Natural killer cell (primary cell): Measurements from ENCODE around the gene NUDCD2. TPM values are rescaled to one million over a fixed set of nuclear protein-coding genes. Genes with fewer than 3 reads are reported as not detected.
A peak's percentile ranks its signal among the peaks of the same experiment; 100 is the strongest.

Experiments used
- ATAC-seq, 3 donors: fragments of 150-1000 bp in 2 of 3; fragments of 200-7000 bp in 1 of 3; cut with Tn5 transposase; 1 replicate in 1 of 3; 2 replicates in 2 of 3; pipeline ENCODE4 v1.10.0; 2021; ENCODE audit warnings: mild to moderate bottlenecking in 2 of 3, moderate library complexity in 2 of 3
- DNase-seq, 2 donors: peaks; one replicate each; pipeline versions ENCODE4 v3.0.0 to v3.0.0-alpha.2; 2013 to 2021; ENCODE audit warnings: mixed read lengths in 1 of 2
- H3K27ac ChIP-seq: one replicate; pipeline ENCODE4 v1.5.1; 2013; ENCODE audit warnings: mild to moderate bottlenecking, low read length
- H3K27me3 ChIP-seq: one replicate; pipeline ENCODE4 v1.6.1; 2013; ENCODE audit warnings: low read length; ENCODE audit not compliant: control insufficient read depth, insufficient read depth
- H3K36me3 ChIP-seq: one replicate; pipeline ENCODE4 v1.6.1; 2013; ENCODE audit warnings: low read length; ENCODE audit not compliant: control insufficient read depth, insufficient read depth
- H3K4me1 ChIP-seq: one replicate; pipeline ENCODE4 v1.6.1; 2013; ENCODE audit warnings: low read length; ENCODE audit not compliant: control insufficient read depth, insufficient read depth
- H3K4me3 ChIP-seq: one replicate; pipeline ENCODE4 v1.5.1; 2013; ENCODE audit warnings: low read length
- H3K9me3 ChIP-seq: one replicate; pipeline ENCODE4 v1.6.1; 2013; ENCODE audit warnings: low read length; ENCODE audit not compliant: control insufficient read depth, insufficient read depth
- H3K27ac Mint-ChIP-seq, 2 donors: one replicate each; pipeline ENCODE4 v1.8.0; 2022; ENCODE audit warnings: mild to moderate bottlenecking in 2 of 2, mixed read lengths in 2 of 2, moderate library complexity in 1 of 2
- H3K27me3 Mint-ChIP-seq, 2 donors: one replicate each; pipeline ENCODE4 v1.8.0; 2022; ENCODE audit warnings: low read depth in 2 of 2, mixed read lengths in 2 of 2
- H3K36me3 Mint-ChIP-seq: one replicate; pipeline ENCODE4 v1.8.0; 2022; ENCODE audit warnings: mixed read lengths
- H3K4me1 Mint-ChIP-seq, 2 donors: one replicate each; pipeline ENCODE4 v1.8.0; 2022; ENCODE audit warnings: mixed read lengths in 2 of 2
- H3K4me3 Mint-ChIP-seq: one replicate; pipeline ENCODE4 v1.8.0; 2022; ENCODE audit warnings: mild to moderate bottlenecking, moderate library complexity, mixed read lengths
- H3K9me3 Mint-ChIP-seq, 2 donors: one replicate each; pipeline ENCODE4 v1.8.0; 2022; ENCODE audit warnings: mixed read lengths in 2 of 2
- CTCF ChIP-seq: fragments of 200-600 bp; IDR thresholded peaks from one replicate; pipeline ENCODE4 v1.8.0; 2022; ENCODE audit warnings: antibody characterized with exemption
- WGBS: methylation state at CpG from one replicate; pipeline ENCODE4 v1.1.7; 2013; ENCODE audit warnings: missing lambda C conversion rate; ENCODE audit not compliant: insufficient coverage; 5-methylcytosine and 5-hydroxymethylcytosine counted together
- intact Hi-C: fragments of 100-400 bp; cut with micrococcal nuclease; formaldehyde crosslinking; loops from one replicate; pipeline ENCODE4 v1.14.2; 2022
- total RNA-seq, 4 donors: library from RNA; stranded (reverse); fragments of 120-200 nt in 1 of 4; gene quantifications; one replicate each; pipeline versions ENCODE4 v1.2.3 to v1.2.4, GENCODE V29; 2013 to 2022

The NUDCD2 gene
- total RNA-seq, 3 donors from 2014 or later (not counting 1 experiment from before 2014, with no cell fraction given) = 13.2 to 24.7 (median 21.7) TPM

DNA sequence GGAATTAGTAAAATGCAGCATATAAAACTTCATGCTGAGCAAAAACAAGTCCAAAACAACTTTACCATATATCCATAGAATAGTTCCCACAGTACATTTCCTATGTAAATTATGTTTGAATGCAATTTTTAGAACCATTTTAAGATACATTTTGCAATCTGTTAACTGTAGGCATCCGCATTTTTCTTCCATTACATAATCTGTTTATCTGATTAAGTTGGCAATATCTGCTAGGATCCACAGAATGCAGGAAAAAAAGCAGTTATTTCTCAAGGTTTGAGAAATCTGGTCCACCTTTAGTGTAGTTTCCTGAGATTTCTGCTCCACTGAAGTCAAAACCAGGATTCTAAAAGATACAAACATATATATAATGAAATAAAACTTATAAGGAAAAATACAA lies 6.2 kb downstream of the NUDCD2 start:
- Mint-ChIP-seq H3K9me3 (no peaks in the 10 kb centered on the region), H3K36me3 (peaks cover 7% of the 10 kb centered on the region), H3K27ac (no peak overlapping the region), H3K4me1 (peaks cover under 1 to 6% of the 10 kb centered on the region in 2 donors), H3K27me3 (no peaks in the 10 kb centered on the region), H3K4me3 (no peak overlapping the region)
- Histone ChIP-seq H3K9me3 (no peaks in the 10 kb centered on the region), H3K27ac (no peak overlapping the region), H3K27me3 (no peaks in the 10 kb centered on the region), H3K4me1 (peaks cover 5% of the 10 kb centered on the region), H3K4me3 (no peak overlapping the region), H3K36me3 (peaks cover 22% of the 10 kb centered on the region)
- TF ChIP-seq CTCF = no peak
- intact Hi-C loops = no loop called here
- no peak for ATAC-seq
- WGBS = 100% methylated on average over 1 of the region's 1 CpG
- no peak for DNase-seq

GRCh38 chr5:163451489-163451888 lies 8.4 kb downstream of the NUDCD2 start:
- no peak for TF ChIP-seq CTCF
- peaks cover 5% of the 10 kb centered on the region in 2 donors for H3K4me1 Mint-ChIP-seq
- no peaks in the 10 kb centered on the region for H3K9me3 ChIP-seq
- WGBS = 96% methylated on average over 7 of the region's 8 CpGs
- H3K36me3 ChIP-seq = peaks cover 43% of the 10 kb centered on the region
- H3K27me3 ChIP-seq = no peaks in the 10 kb centered on the region
- no peak overlapping the region for H3K4me3 Mint-ChIP-seq
- no peaks in the 10 kb centered on the region for H3K27me3 Mint-ChIP-seq
- H3K4me1 ChIP-seq = no peaks in the 10 kb centered on the region
- H3K27ac Mint-ChIP-seq = no peak overlapping the region
- DNase-seq (no peak), ATAC-seq (no peak)
- no peaks in the 10 kb centered on the region for H3K9me3 Mint-ChIP-seq
- intact Hi-C loops = no loop called here
- no peak overlapping the region for H3K4me3 ChIP-seq
- peaks cover 24% of the 10 kb centered on the region for H3K36me3 Mint-ChIP-seq
- H3K27ac ChIP-seq = no peak overlapping the region

GRCh38 chr5:163448491-163448890 lies 11.4 kb downstream of the NUDCD2 start:
- Histone ChIP-seq H3K36me3 (peaks cover 59% of the 10 kb centered on the region), H3K27ac (no peak overlapping the region), H3K4me1 (no peaks in the 10 kb centered on the region), H3K27me3 (no peaks in the 10 kb centered on the region), H3K9me3 (no peaks in the 10 kb centered on the region), H3K4me3 (no peak overlapping the region)
- TF ChIP-seq CTCF = no peak
- intact Hi-C loops = no loop called here
- H3K36me3 Mint-ChIP-seq = peaks cover 17% of the 10 kb centered on the region
- ATAC-seq = no peak
- peaks cover 0 to 5% of the 10 kb centered on the region in 2 donors for H3K4me1 Mint-ChIP-seq
- H3K27ac Mint-ChIP-seq = peak overlapping the region in 1 of 2 donors; percentile 39
- H3K9me3 Mint-ChIP-seq = no peaks in the 10 kb centered on the region
- H3K4me3 Mint-ChIP-seq = no peak overlapping the region
- no peak for DNase-seq
- no peaks in the 10 kb centered on the region for H3K27me3 Mint-ChIP-seq

GRCh38 chr5:163447875-163448274 lies 12.0 kb downstream of the NUDCD2 start:
- intact Hi-C loops = no loop called here
- no peak overlapping the region for H3K27ac ChIP-seq
- peaks cover 0 to 5% of the 10 kb centered on the region in 2 donors for H3K4me1 Mint-ChIP-seq
- no peaks in the 10 kb centered on the region for H3K27me3 ChIP-seq
- WGBS = no CpG with 5 or more reads among the region's 3 CpGs
- no peak for DNase-seq
- no peak for ATAC-seq
- H3K9me3 Mint-ChIP-seq = no peaks in the 10 kb centered on the region
- no peaks in the 10 kb centered on the region for H3K9me3 ChIP-seq
- no peaks in the 10 kb centered on the region for H3K27me3 Mint-ChIP-seq
- TF ChIP-seq CTCF = no peak
- peaks cover 17% of the 10 kb centered on the region for H3K36me3 Mint-ChIP-seq
- no peak overlapping the region for H3K4me3 ChIP-seq
- H3K27ac Mint-ChIP-seq = peak overlapping the region in 1 of 2 donors; percentile 39
- no peak overlapping the region for H3K4me3 Mint-ChIP-seq
- peaks cover 61% of the 10 kb centered on the region for H3K36me3 ChIP-seq
- no peaks in the 10 kb centered on the region for H3K4me1 ChIP-seq
